CD4-positive, alpha-beta T cell treated with Interleukin-10 for 1 hour (primary cell): Measurements from ENCODE around the gene ALPI.

Experiments
- DNase-seq: peaks from one replicate; pipeline ENCODE4 v3.0.0-alpha.2; 2020

The ALPI gene

DNA sequence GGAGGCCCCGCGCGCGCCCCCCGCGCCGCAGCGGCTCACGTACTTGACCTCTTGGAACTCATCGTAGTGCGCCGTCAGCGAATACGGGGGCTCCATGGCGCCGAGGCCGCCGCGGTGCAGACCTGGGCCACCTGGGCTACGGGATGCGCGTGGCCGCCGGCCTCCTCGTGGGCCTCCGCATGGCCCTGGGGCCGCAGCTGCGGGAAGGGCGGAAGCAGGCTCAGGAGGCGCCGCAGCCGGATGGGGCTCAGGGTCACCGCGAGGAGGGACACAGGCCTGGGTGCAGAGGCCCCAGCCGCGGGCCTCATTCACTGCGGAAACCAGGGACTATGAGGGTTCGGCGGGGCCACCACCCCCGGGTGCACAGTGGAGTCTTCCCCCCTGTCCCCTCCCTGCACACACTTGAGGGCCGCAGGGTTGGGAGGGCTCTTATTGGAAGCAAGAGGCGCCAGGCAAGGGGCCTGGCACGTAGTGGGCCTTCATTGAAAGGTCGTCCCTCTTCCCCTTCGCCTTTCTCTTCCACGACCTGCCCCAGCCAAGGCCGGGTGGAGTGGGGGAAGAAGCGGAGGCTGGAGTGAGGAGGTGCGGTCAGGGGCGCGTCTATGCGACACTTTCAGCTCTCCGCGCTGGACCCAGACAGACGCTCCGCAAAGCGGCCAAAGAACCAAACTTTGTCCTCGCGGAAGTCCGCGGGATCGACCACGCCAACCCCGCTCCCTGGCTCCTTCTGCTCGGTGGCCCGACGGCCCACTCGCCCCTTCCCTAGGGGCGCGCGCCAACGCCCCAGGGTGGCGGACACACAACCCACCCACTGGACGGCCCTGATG, 30.8 kb downstream of the ALPI start:
- no peak for DNase-seq

DNA sequence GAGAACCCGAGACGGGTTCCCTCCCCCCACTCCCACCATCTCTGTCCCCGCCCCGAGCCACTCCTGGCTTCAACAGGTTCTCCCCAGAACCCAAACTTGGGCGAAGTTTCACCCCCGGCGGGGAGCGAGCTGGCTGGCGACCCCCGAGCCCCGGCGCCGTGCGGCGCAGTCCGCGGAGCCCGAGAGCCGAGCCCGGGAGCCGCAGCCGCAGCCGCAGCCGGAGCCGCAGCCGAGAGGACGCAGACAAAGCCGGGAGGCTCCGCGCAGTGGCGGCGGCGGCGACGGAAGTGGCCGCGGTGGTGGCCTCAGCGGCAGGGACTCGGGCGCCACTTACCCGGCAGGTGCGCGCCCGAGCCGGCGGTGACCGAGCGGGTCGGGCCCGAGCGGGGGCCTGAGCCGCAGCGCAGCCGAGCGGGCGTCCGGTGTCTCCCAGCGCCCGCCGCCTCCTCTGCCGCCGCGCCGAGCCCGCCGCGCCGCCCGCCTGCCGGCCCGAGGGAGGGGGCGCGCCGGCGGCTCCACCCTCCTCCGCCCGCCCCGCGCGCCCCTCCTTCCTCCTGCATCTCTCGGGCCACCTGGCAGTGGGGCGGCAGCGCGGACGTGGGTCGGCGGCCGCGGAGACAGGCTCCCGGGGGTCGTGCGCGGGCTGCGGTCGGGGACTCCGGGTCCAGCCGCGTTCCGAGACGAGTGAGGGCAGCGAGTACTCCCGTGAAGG, 31.6 kb downstream of the ALPI start, which contains the start of gene ECEL1:
TSS of gene ECEL1 (minus strand) at position 450 of the 712 bp plus-strand sequence. CDS start 1,181 bp downstream, outside the sequence.
- DNase-seq = no peak

DNA sequence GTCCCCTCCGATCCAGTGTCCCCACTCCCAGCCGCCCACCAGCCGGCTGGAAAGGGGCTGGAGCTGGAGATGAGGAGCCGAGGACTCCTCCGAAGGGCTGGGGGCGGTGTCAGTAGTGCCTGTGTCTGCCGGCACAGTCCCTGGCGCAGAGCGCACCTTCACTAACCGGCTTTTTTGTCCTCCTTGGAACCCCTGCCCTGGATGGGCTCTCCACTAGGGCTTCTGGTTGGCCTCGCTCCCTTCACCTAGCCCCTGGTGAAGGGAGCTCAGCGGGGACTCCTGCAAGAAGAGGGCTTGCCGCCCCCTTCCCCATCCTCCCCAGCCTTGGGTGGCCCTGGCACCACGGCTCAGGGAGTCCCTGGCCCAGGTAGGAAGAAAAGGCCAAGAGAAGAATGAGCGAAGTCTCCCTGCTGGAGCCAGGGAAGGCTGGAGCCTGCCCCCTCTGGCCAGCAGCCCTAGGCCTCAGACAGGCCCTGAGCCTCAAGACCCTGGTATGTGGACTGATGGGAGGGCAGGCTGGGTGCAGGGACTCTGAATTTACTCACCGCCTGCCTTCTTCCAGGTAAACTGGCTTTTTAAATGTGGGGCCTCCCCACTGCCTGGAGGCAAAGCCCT, 32.3 kb downstream of the ALPI start:
- no peak for DNase-seq

DNA sequence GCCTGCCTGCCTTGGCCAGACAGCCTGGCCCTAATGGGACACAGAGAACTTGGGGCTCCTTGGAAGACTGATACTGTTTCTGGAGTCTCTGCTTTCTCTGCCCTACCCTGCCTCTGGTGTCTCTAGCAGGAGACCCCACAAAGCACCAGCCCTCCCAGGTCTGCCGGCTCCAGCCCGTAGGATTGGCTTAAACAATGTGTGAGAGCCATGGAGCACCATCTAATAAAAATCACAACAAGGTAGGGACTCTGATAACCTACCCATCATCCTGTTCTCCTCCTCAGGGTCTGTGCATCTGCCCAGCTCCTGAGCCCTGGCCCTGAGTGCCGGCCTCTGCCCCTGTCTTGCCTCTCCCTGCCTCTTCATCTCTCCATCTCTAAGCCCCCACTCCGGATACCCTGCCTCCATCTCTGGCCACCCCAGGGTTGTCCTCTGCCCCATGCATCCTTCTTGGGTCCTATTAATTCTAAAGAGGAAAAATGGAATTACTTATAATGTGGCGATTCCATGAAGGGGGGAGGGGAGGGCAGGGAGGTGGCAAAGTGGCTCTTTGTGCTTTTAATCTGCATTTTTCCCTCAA, 32.9 kb downstream of the ALPI start:
- no peak for DNase-seq

DNA sequence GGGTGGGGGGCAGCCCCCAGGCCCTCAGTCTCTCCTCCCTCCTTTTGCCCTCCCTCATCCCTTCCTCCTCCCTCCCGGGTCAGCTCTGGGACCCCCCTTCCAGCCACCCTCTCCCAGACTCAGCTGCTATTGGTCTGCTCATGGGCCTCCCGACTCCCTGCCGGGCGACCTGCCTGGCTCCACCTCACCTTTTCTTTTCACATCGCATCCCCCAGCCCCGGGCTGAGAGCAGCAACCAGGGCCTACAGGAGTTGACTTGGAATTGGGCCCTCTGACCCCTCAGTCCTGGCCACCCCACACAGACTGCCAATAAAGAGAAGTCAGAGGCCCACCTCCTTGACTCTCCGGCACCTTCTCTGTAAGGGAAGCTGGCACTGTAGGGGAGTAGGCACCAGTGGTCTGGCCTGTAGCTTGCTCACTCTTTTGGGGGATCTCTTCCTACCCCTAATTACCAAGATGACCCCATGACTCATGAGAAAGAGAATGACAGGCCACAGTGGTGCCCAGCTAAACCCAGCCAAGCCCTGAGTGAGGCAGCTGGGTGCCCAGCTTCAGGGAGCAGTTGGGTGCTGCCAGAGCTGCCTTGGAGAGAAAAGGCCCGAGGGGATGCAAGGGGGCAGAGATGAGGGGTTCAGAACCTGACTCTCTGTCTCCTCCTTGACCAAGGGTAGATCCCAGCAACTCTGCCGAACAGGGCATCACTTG, 33.7 kb downstream of the ALPI start:
- no peak for DNase-seq

DNA sequence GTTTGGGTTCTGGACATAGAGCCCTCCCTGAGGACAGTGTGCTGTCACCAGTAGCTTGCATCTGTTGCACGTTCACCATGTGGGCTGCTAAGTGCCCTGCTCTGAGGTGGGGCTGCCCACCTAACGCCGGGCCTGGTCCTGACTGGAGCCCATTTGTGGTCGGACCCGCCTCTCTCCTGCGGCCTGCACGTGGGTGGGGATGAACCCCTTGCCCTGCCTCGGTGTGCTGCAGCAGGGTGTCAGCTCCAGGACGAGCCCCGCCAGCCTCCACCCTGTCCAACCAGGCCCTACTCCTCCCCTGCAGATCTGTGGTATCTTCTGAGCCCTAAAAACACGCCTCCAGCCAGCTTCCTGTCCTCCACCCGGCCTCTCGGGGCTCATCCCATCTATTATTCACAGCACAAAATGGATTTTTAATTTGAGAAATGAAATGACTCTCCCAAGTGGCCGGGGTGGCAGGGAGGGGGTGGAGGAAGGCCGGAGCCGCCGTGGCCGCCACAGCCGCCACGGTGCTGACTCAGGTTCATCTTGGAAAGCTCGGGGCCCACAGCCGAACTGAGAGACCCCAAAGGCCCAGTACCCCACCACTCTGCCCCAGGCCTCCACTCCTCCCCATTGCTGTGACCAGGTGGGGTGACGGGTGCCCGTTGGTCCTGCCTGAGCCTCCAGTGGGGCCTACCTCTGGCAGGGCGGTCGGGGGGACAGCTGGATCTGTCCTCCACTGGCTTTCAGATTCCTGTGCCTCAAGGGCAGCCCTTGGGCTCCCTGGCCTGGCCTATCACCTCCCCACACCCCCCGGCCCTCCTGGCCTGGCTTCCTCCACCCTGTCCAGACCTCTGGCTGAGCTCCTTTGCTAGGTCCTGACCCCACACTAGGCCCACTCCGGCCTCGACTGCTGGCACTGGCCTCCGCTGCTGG, 34.5 kb downstream of the ALPI start:
- no peak for DNase-seq

DNA sequence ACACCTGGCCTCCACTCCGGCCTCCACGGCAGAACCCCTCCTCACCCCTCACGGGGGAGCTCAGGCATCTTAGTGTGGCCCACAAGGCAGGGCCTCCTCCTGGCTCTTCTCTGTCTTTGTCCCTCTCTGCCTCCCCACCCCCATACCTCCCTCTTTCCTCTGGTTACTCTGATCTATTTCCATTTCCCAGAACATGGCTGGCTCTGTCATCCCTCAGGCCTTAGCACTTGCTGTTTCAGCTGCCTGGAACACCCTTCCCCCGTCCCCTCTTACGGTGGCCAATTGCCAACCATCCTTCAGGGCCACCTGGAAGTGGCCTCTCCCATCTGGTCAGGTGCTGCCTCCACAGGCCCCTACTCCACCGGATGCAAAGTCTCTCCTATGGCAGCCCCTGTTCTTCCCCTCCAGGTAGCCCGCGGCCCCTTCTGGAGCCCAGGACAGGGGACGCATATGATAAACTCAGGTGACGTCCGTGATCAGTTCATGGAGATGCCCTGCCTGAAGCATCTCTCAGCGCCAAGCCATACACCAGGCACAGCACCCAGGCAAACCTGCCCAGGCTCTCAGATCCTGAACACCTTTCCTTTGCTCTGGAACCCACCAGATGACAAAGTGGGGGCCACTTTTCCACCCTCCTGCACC, 35.3 kb downstream of the ALPI start:
- DNase-seq = no peak

DNA sequence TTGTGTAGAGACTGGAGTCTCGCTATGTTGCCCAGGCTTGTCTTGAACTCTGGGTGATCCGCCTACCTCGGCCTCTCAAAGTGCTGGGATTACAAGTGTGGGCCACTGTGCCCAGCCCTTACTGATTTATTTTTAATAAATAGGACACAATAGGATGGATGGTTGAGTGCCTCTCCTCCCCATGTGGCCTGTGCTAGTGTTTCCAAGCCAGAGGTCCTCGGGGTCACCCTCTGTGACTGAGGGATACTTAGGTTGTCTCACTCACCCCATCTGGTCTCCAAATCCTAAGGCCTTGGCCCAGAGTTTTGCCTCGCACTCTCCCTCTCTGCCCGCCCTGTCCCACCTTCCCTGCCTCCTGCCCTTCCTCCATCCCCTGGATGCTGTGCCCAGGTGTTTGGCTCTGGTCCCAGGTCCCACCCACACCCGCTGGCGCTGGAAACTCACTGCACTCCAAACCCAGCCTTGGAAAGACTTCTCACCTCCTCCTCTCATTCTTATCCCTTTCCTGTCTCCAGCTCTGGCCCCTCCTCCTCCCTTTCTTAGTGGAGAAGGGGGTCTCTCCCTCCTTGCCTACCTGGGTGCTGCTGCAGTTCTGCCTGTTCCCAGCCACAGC, 36.4 kb downstream of the ALPI start:
- DNase-seq = no peak

DNA sequence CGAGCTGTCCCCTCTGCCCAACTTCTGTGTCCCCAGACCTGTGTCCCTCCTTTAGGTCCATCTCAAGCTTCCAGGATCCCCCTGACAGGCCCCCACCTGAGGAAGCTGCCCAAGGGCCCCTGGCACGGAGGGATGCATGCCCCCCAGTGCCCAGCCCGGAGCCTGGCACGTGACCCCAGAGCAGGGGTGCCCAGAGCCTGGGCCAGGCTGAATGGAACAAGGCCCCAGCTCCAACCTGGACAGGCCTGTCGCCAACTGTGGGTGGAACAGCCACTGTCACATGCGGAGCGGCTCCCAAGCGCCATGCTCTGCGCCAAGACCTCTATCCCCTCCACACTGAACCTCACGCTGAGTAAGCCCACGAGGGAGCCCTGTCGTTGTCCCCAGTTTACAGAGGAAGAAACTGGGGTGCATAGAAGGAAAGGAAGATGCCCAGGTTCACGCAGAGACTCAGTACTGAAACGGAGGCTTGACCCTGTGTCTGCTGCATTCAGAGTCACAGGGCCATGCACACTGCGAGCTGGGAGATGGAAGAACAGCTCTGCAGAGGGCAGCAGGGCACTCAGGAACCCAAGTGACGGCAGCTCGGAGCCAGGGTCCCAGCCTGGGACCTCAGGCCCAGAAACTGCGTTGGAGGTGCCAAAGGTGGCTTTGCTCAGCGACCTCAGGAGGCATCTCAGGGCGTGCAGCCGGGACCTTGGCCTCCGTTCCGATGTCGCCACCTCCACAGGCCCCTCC, 37.2 kb downstream of the ALPI start:
- no peak for DNase-seq

DNA sequence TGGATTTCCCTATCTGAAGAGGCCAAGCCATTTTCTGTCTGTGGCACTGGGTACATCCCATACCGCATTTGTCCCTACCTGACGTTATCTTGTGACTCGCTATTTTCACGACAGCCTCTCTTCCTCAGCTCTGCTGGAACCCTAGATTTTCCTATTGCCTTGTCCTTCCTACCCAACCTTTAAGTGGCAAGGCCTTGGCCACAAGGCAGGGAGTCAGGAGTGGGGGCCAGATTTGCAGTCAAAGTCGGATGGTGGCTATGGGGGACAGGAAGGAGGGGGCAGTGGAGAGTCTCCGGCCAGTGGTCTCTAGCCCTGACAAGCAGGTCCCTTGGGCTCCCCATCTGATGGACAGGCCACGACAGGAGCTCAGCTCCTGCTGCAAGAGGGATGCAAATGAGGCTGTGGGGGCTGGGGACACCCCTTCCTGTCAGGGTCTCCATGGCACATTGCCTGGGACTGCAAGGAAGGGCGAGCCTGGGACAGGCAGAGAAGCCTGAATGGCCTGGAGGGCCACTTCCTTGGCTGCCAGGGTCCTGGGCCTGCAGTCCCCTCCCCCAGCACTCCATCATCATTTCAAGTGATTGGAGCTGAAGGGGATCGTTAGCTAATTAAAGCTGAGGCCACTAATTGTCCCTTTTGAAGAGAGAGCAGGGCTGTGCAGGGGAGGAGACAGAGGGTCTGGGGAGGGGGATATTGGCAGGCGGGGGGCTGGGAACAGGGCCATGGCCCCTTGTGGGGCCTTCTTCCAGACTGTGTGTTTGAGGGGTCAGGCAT, 37.9 kb downstream of the ALPI start:
- DNase-seq = no peak

DNA sequence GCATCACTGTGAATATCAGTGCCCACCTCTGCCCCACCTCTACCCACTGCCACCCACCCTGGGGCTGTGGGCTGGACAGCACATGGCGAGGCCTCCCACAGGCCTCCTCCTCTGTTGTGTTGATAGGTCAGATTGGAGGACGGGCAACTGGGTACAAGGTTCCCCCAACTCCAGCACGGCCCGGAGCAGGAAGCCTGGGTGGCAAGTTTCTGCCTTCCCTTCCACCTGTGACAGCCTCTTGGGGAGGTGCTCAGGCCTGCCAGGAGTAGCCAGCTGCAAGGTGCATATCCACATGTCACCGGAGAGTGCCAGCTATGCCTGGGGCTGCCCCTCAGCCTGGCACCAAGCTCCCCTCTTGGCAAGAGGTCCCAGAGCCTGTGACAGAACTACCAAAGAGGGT, 38.6 kb downstream of the ALPI start:
- no peak for DNase-seq

DNA sequence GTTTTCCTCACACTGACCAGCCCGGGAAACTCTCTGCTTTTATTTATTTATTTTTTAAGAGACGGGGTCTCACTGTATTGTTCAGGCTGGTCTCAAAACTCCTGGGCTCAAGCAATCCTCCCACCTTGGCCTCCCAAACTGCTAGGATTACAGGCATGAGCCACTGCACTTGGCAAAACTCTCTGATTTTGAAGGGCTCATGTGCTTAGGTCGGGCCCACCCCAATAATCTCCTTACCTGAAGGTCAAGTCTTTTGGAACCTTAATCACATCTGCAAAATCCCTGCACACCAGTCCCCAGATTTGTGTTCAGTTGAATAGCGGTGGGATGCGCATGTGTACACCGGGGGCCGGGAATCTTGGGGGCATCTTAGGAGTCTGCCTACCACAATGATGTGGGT, 39.3 kb downstream of the ALPI start:
- DNase-seq = no peak

DNA sequence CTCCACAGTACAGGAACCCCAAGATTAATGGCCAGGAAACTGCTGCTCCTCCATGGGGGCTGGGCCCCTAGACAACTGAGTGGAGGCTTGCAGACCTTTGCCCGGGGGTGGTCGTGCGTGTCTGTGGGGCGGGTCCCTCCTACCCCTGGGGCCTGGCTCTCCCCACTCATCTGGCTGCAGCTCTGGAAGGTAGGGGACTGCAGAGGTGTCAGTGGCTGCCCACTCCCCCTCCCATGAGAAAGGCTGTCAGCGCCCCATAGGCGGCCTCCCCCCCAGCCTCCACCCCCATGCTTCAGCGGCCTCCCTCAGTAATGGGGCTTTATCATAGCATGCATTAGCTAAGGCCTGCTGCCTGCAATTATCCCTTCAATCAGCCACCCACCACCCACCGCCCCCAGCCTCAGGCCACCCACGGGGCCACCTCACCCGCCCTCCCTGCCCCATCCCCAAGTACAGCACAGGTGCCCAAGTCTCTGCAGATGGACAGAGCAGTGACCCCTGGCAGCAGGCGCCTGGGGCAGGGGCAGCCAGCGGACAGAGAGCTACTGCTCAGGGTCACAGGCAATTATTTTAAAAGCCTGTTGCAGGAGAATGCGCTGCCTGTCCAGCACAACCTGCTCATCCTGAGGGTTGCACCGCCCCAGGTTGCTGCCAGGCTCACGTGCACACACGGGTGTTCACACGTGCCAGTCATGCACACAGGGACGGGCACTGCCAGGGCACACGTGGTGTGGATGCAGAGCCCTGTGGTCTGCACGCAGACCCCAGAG, 40.7 kb downstream of the ALPI start:
- DNase-seq = no peak

DNA sequence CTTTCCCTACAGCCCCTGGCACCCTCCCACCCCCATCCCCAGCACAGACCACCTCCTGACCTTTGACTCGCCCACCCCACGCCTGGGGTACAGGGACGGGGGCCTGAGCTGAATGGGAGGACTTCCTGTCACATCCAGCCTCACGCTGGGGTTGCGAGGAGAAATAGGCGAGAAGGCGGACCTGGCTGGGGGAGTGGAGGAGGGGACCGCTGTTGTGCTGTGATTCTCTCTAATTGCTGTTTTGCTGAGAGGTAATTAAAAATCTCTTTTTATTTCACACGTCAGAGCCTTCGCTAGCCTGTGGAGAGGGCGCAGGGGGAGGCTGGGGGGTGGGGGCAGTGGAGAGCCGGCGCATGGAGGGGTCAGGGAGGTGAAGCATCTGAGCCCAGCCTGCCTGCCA, 41.4 kb downstream of the ALPI start:
- no peak for DNase-seq

DNA sequence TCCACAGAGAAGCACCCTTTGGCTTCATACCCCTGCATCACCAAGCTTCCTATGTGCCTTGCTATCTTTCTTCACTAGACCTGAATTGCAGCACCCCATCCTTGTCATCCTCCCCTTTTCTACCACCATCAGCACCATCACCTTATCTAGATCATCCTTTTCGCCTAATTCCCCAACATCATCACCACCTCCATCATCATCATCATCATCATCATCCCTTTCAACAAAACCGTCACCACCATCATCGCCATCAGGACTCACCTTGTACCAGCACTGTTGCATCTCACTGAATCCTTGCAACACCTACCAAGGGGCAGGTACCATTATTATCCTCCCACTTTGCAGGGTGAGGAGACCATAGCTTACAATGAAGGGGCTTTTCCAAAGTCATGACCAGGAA, 42.5 kb downstream of the ALPI start:
- DNase-seq = no peak

DNA sequence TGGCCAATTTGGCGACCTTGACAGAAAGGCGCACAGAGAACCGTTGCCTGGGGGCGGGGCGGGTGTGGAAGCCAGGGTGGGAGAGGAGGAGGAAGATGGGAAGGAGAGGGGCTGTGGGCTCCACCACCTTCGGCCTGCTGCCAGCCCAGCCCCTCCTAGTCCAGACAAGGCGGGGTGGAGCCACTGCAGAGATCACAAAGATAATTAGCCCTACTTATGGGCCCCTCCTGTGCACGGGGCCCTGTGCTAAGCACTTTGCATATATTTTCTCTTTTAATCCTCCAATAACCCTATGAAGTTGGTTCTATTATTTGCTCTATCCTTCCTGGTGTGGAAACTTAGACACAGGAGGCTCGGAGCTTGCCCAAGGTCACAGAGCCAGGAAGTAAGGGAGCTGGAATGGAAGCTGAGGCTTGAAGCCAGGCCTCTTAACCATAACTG, 45.4 kb downstream of the ALPI start:
- DNase-seq = no peak

DNA sequence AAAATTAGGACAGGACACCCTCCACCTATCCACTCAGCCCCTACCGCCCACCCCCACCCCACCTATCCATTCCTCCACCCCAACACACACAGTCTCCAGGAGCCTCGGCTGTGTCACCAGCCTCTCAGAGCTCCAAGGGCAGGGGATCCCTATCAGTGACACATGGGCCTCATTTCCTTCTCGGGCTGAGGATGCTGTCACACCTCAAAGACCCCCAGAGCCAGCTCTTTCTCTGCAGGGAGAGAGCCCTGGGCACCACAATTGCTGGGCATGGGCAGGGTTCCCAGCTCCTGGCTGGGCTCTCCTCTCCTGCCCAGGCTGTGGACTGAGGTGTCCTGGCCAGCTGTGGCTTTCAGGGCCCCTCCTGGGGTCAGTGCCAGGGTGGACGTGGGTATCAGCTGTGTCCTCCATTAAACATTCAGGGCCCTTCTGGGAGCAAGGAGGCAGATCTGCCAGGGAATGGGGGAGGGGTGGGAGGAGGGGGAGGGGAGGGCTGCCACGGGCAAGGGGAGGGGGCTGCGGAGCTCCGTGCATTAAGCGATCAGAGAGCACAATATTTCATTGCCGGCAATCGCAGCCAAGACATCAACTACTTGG, 45.9 kb downstream of the ALPI start:
- DNase-seq = no peak

DNA sequence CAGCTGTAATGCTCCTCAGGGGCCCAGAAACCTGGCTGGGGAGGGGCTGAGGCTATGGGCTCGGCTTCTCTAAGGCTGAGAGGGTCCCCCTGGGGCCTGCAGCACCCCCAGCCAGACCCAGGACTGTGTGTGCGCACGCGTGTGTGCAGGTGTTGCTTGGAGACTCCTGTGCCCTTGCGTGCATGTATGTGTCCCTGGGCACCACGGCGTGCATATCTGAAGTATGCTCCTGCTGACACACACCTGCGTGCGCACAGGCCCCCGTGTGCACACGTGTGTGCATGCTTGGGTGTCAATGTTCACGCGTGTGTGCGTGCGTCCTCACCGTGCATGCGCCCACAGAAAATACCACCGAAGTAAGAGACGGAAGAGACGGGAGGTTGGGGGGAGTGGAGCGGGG, 46.6 kb downstream of the ALPI start:
- no peak for DNase-seq
